Natural killer cell (primary cell): ENCODE measurements around the gene MIOX. TPM values are rescaled to one million over a fixed set of nuclear protein-coding genes. Genes with fewer than 3 reads are reported as not detected.

Experiments used
- ATAC-seq, 3 donors: fragments of 150-1000 bp in 2 of 3; fragments of 200-7000 bp in 1 of 3; cut with Tn5 transposase; 1 replicate in 1 of 3; 2 replicates in 2 of 3; pipeline ENCODE4 v1.10.0; 2021; ENCODE audit warnings: mild to moderate bottlenecking in 2 of 3, moderate library complexity in 2 of 3
- DNase-seq, 2 donors: peaks; one replicate each; pipeline versions ENCODE4 v3.0.0 to v3.0.0-alpha.2; 2013 to 2021; ENCODE audit warnings: mixed read lengths in 1 of 2
- H3K27ac ChIP-seq: one replicate; pipeline ENCODE4 v1.5.1; 2013; ENCODE audit warnings: mild to moderate bottlenecking, low read length
- H3K27me3 ChIP-seq: one replicate; pipeline ENCODE4 v1.6.1; 2013; ENCODE audit warnings: low read length; ENCODE audit not compliant: control insufficient read depth, insufficient read depth
- H3K36me3 ChIP-seq: one replicate; pipeline ENCODE4 v1.6.1; 2013; ENCODE audit warnings: low read length; ENCODE audit not compliant: control insufficient read depth, insufficient read depth
- H3K4me1 ChIP-seq: one replicate; pipeline ENCODE4 v1.6.1; 2013; ENCODE audit warnings: low read length; ENCODE audit not compliant: control insufficient read depth, insufficient read depth
- H3K4me3 ChIP-seq: one replicate; pipeline ENCODE4 v1.5.1; 2013; ENCODE audit warnings: low read length
- H3K9me3 ChIP-seq: one replicate; pipeline ENCODE4 v1.6.1; 2013; ENCODE audit warnings: low read length; ENCODE audit not compliant: control insufficient read depth, insufficient read depth
- H3K27ac Mint-ChIP-seq, 2 donors: one replicate each; pipeline ENCODE4 v1.8.0; 2022; ENCODE audit warnings: mild to moderate bottlenecking in 2 of 2, mixed read lengths in 2 of 2, moderate library complexity in 1 of 2
- H3K27me3 Mint-ChIP-seq, 2 donors: one replicate each; pipeline ENCODE4 v1.8.0; 2022; ENCODE audit warnings: low read depth in 2 of 2, mixed read lengths in 2 of 2
- H3K36me3 Mint-ChIP-seq: one replicate; pipeline ENCODE4 v1.8.0; 2022; ENCODE audit warnings: mixed read lengths
- H3K4me1 Mint-ChIP-seq, 2 donors: one replicate each; pipeline ENCODE4 v1.8.0; 2022; ENCODE audit warnings: mixed read lengths in 2 of 2
- H3K4me3 Mint-ChIP-seq: one replicate; pipeline ENCODE4 v1.8.0; 2022; ENCODE audit warnings: mild to moderate bottlenecking, moderate library complexity, mixed read lengths
- H3K9me3 Mint-ChIP-seq, 2 donors: one replicate each; pipeline ENCODE4 v1.8.0; 2022; ENCODE audit warnings: mixed read lengths in 2 of 2
- CTCF ChIP-seq: fragments of 200-600 bp; IDR thresholded peaks from one replicate; pipeline ENCODE4 v1.8.0; 2022; ENCODE audit warnings: antibody characterized with exemption
- WGBS: methylation state at CpG from one replicate; pipeline ENCODE4 v1.1.7; 2013; ENCODE audit warnings: missing lambda C conversion rate; ENCODE audit not compliant: insufficient coverage; 5-methylcytosine and 5-hydroxymethylcytosine counted together
- intact Hi-C: fragments of 100-400 bp; cut with micrococcal nuclease; formaldehyde crosslinking; loops from one replicate; pipeline ENCODE4 v1.14.2; 2022
- total RNA-seq, 4 donors: library from RNA; stranded (reverse); fragments of 120-200 nt in 1 of 4; gene quantifications; one replicate each; pipeline versions ENCODE4 v1.2.3 to v1.2.4, GENCODE V29; 2013 to 2022

Gene MIOX
- total RNA-seq, 3 donors from 2014 or later (not counting 1 experiment from before 2014, with no cell fraction given), result 0.23 TPM; not detected in 2

GRCh38 chr22:50463188-50463900 lies 23.3 kb upstream of the MIOX start:
- no peak for DNase-seq
- Histone ChIP-seq H3K9me3 (no peaks in the 10 kb centered on the region), H3K27ac (no peak overlapping the region), H3K36me3 (peaks cover 94% of the 10 kb centered on the region), H3K4me3 (no peak overlapping the region), H3K27me3 (no peaks in the 10 kb centered on the region), H3K4me1 (peaks cover 7% of the 10 kb centered on the region)
- intact Hi-C loops, result no loop called here
- H3K4me3 Mint-ChIP-seq, result no peak overlapping the region
- WGBS, result 95% methylated on average over 28 of the region's 28 CpGs
- TF ChIP-seq CTCF, result no peak
- no peak overlapping the region for H3K27ac Mint-ChIP-seq
- no peaks in the 10 kb centered on the region for H3K9me3 Mint-ChIP-seq
- H3K27me3 Mint-ChIP-seq, result no peaks in the 10 kb centered on the region
- H3K36me3 Mint-ChIP-seq, result no peaks in the 10 kb centered on the region
- peaks cover 8 to 20% of the 10 kb centered on the region in 2 donors for H3K4me1 Mint-ChIP-seq
- ATAC-seq, result no peak

- Mint-ChIP-seq H3K4me1 (peaks cover 14 to 27% of the 10 kb centered on the region in 2 donors), H3K27me3 (no peaks in the 10 kb centered on the region), H3K36me3 (no peaks in the 10 kb centered on the region), H3K9me3 (no peaks in the 10 kb centered on the region), H3K27ac (no peak overlapping the region), H3K4me3 (no peak overlapping the region)
- TF ChIP-seq CTCF, result no peak
- Histone ChIP-seq H3K36me3 (peaks cover 83% of the 10 kb centered on the region), H3K27ac (no peak overlapping the region), H3K9me3 (no peaks in the 10 kb centered on the region), H3K4me1 (peaks cover 18% of the 10 kb centered on the region), H3K4me3 (no peak overlapping the region), H3K27me3 (no peaks in the 10 kb centered on the region)
- intact Hi-C loops, result no loop called here
- ATAC-seq (no peak), DNase-seq (no peak)
- 92% methylated on average over 24 of the region's 24 CpGs for WGBS
Observed at GRCh38 chr22:50464451-50464850, 22.2 kb upstream of the MIOX start.

GRCh38 chr22:50465066-50465930 lies 21.4 kb upstream of the MIOX start:
- Mint-ChIP-seq H3K27ac (no peak overlapping the region), H3K36me3 (no peaks in the 10 kb centered on the region)
- intact Hi-C loops, result no loop called here

More at GRCh38 chr22:50465066-50465930, 21.4 kb upstream of the MIOX start:
- no peak overlapping the region for H3K4me3 ChIP-seq
- peaks cover 74% of the 10 kb centered on the region for H3K36me3 ChIP-seq
- no peaks in the 10 kb centered on the region for H3K9me3 ChIP-seq
- TF ChIP-seq CTCF, result no peak
- Mint-ChIP-seq H3K4me3 (no peak overlapping the region), H3K27me3 (no peaks in the 10 kb centered on the region), H3K4me1 (peaks cover 15 to 36% of the 10 kb centered on the region in 2 donors), H3K9me3 (no peaks in the 10 kb centered on the region)
- no peaks in the 10 kb centered on the region for H3K27me3 ChIP-seq
- no peak overlapping the region for H3K27ac ChIP-seq
- no peak for DNase-seq
- ATAC-seq, result no peak
- 97% methylated on average over 30 of the region's 30 CpGs for WGBS
- peaks cover 27% of the 10 kb centered on the region for H3K4me1 ChIP-seq
